ENCODE measurements around the gene TM4SF1.

Gene TM4SF1

DNA sequence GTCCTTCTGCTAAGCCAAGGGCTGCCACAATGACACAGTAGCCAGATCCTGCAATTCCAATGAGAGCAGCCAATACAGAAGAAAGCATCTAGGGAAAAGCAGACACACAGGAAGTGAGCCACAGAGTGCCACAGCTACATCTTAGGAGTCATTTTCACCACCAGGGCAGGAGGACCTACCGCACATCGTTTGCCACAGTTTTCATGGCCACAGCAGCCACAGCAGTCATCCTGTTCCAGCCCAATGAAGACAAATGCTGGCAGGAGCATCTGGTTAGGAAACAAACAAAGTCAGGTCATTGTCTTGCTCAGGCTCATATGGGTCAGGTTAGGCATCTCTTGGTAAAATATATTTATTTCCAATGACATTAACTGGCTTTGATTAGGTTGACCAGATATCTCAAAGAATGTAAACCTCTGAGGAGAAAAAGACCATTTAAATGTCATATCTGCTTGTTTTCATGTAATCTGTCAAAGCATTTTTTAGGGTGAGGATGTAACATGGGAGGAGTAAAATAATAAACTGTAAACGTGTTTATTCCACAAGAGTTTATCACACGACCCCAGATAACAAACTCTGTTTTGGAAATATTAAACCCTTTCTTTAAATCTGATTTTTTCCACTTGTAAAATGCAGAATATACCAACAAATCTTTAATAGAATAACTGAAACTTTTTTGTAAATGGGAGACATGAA is 1.8 kb downstream of the TM4SF1 start:
- no peak overlapping the region for H3K4me3 ChIP-seq (ENCODE audit: low read depth, low read length)

DNA sequence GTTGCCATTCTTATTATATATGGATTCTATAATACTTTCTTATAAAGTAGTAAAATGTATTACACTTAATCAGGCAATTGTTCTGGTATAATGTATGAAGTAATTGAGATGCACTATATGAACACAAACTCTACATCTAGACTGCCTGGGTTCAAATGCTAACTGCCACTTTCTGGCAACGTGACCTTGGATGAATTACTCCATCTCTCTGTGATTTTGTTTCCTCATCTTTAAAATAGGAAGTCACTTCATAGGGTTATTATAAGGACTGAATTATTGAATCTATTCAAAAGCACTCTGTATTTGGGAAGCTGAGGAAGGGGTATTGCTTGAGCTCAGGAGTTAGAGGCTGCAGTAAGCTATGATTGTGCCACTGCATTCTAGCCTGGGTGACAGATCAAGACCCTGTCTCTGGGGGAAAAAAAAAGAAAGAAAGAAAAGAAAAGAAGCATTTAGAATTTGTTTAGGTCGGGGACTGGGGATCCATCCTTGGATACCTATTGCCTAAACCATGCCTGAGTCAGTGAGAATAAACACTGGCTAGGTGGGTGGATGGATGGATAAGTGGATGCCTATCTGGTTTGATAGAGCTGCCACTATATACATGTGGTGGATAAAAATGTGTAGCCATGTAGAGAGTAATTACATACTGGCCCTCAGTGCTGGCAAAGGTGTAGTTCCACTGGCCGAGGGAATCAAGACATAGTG is 2.5 kb downstream of the TM4SF1 start:
- no peak overlapping the region for H3K4me3 ChIP-seq (ENCODE audit: low read depth, low read length)

DNA sequence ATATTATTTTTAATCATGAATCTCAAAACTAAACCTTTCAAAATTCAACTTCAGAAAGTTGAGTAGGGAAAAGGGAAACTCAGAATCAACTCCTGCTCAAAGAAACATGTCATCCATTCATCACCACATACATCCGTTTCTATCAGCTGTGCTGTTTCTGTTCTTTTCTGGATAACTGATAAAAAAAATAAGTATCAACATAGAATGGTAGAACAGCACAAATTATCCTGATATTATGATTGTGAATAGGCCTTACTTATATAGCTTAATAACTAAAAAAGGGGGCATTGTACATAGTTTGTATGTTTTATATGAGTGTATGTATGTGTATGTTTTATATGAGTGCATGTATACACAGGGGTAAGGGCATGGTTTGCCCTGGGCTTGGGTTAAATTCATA is 3.1 kb downstream of the TM4SF1 start:
- no peak overlapping the region for H3K4me3 ChIP-seq (ENCODE audit: low read depth, low read length)

DNA sequence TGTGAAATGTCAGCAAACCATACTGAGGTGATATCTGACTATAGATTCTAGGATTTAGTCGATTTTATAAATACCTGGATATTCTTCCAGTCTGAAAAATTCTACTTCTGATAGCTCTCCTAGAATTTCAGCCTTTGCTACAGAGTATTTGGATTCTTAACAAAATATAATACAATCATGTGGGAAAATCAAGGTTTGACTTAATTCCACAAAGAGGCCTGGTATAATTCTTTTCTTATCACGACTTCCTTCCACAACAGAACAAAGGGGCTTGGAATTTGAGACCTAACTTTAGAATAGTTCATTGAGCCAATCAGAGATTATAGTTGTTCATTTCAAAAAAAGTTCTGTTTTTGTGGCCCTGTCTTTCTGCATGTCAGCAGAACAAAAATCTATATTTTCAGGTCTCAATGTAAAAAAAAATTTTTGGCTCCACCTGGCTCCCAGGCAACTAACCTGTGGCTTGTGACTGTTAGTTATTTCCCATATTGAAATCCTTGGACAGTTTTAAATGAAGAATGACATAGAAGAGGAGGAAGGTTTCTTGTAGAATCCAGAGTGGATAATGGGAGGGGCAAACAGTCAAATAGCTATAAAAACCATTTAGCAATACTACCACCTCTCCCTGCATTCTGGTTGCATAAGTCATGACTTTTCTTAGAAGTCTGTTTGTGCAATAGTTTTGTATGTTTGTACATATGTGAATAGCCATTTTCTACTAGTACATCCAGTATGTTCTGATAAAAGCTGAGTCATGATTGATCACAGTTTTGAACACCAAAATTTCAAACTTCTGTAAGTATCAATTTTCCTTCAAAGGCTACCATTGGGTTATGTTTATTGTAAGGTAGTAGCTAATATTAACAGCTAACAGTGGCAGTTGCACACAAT is 4.0 kb downstream of the TM4SF1 start:
- H3K4me3 ChIP-seq (ENCODE audit: low read depth, low read length): no peak overlapping the region

DNA sequence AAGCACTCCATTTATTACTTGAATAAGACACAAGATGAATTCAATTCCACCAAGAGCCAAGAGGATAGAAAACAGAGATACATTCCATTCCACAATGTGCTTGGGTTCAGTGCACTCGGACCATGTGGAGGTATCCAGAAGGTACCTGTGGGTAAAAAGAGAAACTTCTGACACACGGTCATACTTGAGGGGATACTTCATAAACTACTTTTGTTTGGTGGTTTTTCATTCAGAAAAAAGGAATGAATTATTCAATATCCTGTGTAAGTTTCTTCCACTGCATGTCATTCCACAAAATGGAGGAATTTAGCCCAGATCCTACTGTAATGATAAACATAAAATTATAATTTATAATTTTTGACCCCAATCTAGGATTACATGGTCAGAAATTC is 5.7 kb downstream of the TM4SF1 start:
- no peak overlapping the region for H3K4me3 ChIP-seq (ENCODE audit: low read depth, low read length)

DNA sequence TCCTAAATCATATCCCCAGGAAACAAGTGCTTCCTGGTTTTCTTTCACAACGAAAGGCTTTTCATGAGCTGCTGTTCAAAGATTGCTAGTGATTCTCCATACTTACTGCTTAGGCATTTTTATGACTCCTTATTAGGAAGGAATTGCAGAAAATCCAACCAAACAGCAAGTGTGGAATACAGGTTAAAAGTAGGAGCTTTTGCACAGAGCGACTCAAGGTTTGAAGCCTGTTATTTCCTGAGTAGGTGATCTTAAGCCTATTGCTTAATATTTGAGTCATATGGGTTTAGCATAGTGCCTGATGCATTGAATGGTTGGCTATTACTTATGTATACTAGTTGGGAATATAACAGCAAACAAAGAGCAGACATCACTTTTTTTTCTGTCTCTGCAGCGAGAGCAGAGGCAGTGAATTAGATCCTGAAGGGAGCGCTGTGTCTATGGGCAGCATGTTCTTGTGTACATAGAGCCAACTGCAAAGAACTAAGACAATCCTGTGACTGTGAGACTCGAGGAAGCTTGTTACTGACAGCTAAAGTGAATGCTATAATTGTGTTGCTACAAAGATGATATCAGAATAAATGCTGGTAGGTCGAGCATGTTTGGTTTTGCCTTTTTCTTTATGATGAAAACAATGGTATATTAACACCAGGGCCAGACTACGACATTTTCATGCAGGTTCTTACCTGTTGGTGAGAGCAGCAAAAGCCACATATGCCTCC is 6.3 kb downstream of the TM4SF1 start:
- H3K4me3 ChIP-seq (ENCODE audit: low read depth, low read length): no peak overlapping the region

DNA sequence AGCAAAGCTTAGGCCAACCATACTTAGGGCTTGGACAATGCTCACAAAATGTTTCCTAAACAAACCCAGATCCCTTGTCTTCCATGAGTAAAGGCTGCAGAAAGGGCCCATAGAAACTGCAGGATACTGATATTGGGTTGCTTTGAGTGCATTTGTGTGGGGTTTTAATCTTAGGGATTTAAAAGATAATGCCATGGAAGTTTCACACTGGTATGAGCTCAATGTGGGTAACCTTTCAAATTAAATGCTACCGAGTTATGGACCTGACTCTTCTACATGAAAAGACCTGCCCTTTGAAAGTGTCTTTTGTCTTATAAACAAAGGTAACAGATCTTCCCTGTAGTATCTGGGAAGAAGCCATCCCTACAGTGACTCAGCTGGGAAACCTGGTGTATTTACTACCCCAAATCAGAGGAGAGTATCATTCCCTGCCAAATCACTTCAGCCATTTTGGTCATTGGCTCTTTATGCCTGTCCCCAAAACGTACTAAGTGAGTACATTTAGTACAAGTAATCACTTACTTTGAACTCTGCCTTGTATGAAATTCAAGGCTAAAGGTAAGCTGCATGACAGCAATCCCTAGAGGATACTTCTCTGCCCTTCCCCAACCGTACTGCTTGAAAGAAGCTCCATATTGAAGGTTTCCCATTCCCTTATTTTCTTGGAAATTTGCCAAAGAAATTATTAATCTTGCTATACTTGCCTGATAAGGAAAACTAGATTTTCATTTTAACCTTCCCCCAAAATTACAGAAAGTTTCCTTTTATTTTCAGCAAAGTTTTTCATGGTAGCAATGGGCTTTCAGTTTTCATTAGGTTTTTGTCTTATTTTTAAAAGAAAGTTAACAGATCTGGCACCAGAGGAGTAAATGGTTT is 7.2 kb downstream of the TM4SF1 start:
- no peak overlapping the region for H3K4me3 ChIP-seq (ENCODE audit: low read depth, low read length)

DNA sequence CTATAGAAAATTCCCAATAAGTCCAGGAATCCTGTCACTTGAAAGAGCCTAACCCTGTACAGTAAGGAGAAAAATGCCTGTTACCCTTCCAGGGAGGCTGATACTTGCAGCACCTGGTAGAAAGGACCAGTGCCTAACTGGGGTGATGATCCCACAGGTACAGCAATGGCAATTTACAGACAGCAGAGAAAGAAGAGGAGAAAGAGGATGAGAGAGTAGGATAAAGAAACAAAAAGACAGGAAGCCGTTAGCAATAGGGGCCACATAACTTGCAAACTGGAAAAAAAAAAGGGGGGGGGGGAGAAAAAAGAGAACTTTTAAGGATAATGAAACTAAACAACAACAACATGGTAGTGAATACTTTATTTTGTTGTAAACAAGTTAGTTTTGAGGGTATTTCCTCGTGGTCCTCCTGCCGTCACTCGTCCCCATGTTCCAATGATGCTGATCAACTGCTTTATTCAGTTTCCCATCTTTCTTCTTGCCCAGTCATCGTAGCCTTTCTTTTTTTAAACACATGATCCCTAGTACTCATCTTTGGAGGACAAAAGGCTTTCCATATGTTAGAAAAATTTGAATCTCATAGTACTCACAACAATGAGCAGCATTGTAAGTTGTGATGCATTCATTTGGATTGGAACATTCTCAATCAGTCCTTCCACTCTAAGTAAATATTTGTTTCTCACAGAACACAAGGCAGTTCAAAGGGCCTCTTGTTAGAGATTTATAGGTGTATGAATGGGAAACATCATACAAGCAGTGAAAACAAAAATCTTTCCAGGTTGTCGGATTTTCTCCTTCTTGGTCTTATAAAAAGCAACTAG is 8.6 kb downstream of the TM4SF1 start:
- H3K4me3 ChIP-seq (ENCODE audit: low read depth, low read length): no peak overlapping the region

DNA sequence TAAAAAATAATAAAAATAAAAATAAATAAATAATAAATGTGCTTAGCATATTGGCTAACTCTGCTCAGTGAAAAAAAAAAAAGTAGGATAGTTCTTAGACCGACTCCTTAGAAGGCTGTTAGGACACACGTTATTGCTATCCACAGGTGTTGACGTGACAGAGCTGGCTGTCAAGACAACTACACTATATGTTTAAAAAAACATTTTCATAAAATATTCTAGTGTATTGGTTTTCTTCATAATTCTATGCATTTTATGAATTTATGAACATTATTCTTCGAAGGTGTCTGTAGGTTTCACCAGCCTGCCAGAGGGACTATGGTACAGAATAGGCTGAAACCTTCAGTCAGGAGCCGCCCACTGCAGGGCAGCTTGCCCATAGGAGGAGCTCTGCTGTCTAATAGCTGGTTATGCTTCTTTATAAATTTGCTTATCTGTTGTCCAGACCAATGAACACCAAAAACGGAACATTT is 9.2 kb downstream of the TM4SF1 start:
- H3K4me3 ChIP-seq (ENCODE audit: low read depth, low read length): no peak overlapping the region

DNA sequence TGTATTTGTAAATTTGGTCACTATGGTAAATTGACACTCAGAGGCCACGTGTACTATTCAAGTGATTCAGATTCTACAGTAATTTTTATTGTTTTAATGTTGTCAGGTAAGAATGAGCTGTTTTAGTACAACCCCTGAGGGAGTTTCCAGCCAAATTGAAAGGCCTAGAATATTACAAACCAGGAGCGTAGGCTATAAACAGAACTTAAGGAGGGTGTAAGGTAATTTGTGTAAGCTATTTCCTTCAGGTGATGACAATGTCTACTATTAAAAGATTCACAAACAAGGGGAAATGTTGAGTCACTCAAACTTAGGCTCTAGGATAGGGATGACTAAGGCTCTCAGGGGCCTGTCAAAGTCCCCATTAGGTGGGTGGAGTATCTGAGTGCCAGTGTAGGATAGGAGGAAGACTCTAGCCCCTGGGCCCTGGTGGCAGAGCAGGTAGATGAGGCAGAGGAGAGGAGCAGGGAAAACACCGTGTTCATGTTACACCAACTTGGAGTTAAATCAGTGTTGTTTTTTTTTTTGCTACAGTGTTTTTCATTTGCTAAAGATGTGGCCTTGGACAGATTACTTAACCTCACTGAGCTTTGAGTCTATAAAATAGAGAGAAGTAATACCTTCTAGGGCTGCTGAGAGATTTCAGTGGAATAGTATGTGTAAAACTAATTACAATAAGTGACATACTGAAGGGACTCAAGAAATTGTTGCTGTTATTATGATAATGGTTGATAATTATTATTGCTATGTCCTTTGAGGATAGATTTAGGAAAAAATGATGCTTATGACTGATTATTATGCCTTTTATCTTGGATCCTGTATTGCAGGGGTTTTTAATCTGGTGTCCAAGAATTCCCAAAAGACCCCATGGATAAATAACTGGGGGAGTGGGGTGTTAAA is 10.3 kb downstream of the TM4SF1 start:
- no peak overlapping the region for H3K4me3 ChIP-seq (ENCODE audit: low read depth, low read length)

DNA sequence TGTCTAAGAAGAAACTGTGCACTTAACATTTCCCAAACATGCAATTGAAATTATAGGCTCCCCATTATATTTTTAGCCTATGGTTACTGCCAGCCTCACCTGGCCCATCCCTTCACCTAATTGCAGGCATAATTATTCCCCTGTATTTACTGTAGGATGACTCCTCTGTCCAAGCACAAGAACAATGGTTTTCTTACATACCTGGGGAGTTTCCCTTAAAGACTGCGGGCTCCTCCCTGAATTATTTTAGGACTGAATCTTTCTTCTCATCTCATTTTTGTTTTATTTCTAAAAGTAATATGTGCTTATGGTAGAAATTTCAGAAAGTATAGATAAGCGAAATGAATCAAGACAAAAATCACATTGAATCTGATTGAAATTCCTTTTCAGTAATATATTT is 11.4 kb downstream of the TM4SF1 start:
- H3K4me3 ChIP-seq (ENCODE audit: low read depth, low read length): no peak overlapping the region

DNA sequence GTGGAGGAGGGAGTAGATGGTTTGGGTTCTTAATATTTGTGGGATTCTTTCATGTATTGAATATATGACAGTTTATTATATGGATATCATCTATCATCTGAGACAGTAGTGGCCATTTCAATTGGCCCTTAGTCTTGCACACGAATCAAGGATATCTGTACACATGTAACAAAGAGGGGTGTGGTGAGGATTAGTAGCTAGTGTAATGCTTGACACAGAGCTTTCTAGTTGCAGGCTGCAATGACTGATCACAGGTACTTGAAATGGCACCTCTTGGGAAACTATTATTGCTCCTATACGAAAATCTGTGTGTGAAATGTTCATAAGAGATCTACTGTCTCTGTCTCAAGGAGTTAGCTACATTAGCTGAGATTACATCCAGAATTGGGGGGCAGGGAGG is 12.8 kb downstream of the TM4SF1 start:
- H3K4me3 ChIP-seq (ENCODE audit: low read depth, low read length): no peak overlapping the region

DNA sequence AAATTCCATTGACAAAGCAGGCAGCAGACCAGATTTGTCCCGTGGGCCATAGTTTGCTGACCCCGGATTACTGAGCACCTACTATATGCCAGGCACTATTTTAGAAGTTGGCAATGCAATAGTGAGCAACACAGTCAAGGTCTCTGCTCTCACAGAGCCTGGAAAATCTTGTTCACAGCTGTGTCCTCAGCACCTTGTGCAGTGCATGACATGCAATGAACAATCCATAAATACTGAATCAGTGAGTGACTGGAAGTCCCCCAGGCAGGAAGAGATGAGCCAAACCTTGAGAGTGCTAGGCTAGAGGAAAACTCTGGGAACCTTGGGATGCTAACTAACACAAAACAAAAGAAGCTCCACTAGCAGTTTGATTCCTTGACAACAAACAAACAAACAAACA is 14.4 kb downstream of the TM4SF1 start:
- H3K4me3 ChIP-seq (ENCODE audit: low read depth, low read length): no peak overlapping the region

DNA sequence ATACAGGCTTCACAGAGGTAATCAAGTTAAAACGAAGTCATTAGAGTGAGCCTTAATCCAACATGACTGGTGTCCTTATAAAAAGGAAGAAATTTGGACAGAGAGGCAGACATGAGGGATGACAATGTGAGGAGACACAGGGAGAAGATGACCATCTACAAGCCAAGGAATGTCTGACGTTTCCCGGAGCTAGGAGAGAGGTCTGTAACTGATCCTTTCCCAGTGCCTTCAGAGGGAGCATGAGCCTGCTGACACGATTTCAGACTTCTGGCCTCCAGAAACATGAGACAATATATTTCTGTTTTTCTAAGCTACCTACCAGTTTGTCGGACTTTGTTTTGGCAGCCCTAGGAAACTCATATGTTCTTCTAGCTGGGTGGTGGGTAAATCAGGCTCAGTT is 15.1 kb downstream of the TM4SF1 start:
- no peak overlapping the region for H3K4me3 ChIP-seq (ENCODE audit: low read depth, low read length)

DNA sequence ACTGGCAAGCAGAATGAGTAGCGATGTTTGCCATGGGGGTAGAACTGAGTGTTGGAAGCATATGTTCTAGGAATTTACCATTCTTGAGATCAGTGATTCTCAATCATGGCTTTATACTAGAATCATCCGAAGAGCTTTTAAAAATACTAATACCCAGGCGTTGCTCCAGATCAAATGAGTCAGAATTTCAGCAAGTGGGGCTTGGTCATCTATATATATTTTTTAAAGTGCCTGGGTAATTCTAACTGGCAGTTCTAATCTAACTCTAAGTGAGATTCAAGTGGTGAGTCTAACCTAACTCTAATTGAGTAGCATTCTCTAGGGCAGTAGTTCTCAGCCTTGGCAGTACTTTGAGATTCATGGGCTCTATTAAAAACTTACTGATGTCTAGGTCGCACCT is 20.8 kb downstream of the TM4SF1 start:
- H3K4me3 ChIP-seq (ENCODE audit: low read depth, low read length): no peak overlapping the region

DNA sequence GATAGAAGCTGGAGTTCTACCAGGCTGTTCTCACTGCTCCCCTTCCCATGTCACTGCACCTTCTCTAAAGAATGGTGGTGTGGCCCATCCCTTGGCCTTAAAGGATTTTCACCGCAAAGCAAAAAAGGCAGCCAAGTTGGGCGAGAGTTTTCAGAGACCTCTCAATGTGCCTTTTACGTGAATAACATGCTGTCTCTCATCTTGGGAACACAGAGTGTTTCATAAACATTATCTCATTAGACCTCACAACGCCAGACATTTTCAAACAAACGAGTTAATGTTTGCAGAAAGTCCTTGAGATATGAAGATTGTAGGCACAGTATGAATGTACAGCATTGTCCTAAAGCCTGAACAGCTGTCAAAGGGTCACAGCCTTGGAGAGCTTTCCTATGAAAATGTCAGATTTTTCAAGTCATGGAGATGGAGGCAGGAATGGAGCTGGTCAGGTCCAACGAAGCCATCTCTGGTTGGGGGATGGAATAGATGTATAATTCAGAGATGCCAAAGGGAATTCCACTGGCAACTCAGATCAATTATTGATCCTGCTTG is 21.3 kb downstream of the TM4SF1 start:
- H3K4me3 ChIP-seq (ENCODE audit: low read depth, low read length): no peak overlapping the region

DNA sequence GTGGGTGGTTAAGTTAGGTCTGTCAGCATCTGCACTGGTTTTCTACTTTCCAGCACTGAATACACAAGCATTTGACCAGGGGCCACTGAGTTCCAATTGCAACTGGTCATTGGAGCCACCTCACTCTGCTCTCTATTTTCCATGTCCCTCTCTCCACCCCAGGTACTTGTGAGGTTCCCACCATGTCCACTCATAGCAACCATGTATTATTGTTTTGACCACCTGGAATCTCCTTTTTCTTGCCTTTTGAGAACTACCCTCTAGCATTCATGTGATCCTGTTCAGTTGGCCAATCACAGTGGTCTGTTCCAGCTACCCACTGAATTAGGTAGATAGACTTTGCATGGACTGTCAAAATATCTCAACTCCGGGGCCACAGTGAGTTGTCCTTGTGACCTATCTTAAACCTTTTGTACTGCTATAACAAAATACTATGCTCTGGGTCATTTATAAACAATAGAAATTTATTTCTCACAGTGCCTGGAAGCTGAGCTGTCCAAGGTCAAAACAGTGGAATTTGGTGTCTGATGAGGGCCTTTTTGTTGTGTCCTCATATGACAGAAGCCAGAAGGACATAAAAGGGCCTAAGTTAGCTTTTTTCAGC is 23.8 kb downstream of the TM4SF1 start:
- no peak overlapping the region for H3K4me3 ChIP-seq (ENCODE audit: low read depth, low read length)

DNA sequence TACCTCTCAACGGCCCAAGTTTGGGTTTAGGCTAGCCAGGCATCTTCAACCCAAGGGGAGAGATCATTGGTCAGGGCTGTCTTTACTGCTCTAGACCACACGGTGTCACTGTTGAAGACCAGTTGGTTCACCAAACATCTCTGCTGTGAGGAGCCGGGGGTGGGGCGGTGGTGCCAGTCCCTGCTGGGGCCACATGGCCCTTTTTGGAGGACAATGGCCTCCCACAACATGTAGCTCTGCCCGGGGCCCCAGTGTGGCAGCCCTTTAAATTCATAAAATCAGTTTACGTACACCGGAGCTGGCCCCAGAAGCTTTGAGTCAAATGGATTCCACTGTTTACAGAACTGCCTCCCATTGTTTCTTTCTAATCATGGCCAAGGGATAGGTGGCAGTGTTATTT is 24.9 kb downstream of the TM4SF1 start:
- H3K4me3 ChIP-seq (ENCODE audit: low read depth, low read length): no peak overlapping the region
